ENCODE measurements around the gene ADGRD1.

GRCh38 chr12:131119936-131120335, 166.2 kb downstream of the ADGRD1 start:
- no peak for TF ChIP-seq CTCF (IDR thresholded peaks at IDR 0.05; ENCODE audit: low read depth, low read length)
- TF ChIP-seq POLR2A (IDR thresholded peaks at IDR 0.05; ENCODE audit: extremely low read depth, insufficient read length) = no peak
- no peak for TF ChIP-seq MYC (IDR thresholded peaks at IDR 0.05; ENCODE audit: low read depth, low read length)
- TF ChIP-seq MAX (IDR thresholded peaks at IDR 0.05; ENCODE audit: low read depth, low read length) = no peak

Measured in NB4 (cell line).